IPS DF 4.7 (cell line): ENCODE results near the gene TTF2.

ENCODE experiments used
- DNase-seq: peaks from one replicate; pipeline ENCODE4 v3.0.0-alpha.2; 2013; ENCODE audit warnings: low spot score; ENCODE audit errors: extremely low read depth

Gene TTF2

DNA sequence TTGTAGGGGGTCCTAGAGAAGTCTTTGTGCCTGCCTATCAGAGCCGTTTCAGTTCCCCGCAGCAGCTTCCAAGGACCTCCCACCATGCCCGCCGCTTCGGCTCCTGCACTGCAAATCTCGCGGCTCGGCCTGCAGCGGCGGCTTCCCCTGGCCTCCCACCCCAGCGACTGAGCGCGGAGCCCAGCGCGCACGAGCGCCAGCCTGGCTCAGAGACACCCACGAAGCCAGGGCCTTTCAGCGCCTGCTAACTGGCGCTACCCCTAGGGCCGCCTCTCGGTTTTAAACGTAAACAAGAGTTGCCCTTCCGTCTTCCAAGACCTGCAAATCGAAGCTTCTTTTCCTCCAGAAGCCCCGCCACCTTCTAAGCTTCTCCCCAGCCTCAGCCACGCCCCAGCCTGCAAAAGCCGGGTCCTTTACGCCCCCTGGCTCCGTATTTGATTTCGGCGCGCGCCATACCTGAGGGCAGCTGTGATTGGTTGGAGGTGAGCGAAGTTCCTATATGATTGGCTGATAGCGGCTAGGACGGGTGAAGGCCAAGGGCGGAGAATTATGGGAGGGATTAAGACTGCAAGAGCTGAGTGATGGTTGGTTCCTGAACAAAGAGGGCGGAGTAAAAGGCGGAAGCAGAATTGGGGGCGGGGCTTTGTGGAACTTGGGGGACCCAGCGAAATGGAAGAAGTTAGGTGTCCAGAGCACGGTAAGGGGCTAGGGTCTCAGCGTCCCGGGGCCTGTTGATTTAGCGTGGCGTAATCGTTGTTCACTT lies at the start of gene TTF2:
Gene TTF2, plus strand, starts transcription at position 649 of the 763 bp plus-strand sequence. Its CDS starts 21 bp downstream, at position 670.
- DNase-seq = peak; percentile 98

DNA sequence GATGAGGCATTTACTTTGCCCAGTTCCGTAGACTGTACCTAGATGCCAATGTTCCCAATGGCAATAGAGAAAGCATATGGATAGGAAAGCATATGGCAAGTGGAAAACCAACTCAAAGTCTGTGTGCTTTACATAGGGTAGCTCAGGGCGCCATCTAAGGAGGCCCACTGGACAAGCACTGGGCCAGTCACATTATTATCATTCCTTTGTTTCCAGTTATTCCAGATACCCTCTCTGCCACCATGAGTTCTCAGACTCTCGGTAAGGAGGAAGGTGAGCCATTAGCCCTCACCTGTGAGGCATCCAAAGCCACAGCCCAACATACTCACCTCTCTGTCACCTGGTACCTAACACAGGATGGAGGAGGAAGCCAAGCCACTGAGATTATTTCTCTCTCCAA lies 48.8 kb upstream of the TTF2 start:
- no peak for DNase-seq

DNA sequence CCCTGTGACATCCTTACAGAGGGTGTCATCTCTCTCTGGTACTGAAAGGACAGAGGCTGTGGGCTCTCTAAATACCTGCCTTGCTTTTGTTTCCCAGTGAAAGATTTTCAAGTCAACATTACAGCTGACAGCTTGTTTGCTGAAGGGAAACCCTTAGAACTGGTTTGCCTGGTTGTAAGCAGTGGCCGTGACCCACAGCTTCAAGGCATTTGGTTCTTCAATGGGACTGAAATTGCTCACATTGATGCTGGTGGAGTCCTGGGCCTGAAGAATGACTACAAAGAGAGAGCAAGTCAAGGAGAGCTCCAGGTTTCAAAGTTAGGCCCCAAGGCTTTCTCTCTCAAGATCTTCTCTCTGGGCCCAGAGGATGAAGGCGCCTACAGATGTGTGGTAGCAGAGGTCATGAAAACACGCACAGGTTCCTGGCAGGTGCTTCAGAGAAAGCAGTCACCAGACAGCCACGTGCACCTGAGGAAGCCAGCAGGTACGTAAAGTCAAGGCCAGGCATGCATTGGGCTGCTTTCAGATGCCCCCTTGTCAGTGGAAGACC lies 46.7 kb upstream of the TTF2 start:
- DNase-seq = no peak

- DNase-seq = no peak
Measured at GRCh38 chr1:117014209-117014608, 45.9 kb upstream of the TTF2 start.

- DNase-seq = no peak
Measured at GRCh38 chr1:117015724-117016123, 44.4 kb upstream of the TTF2 start.

DNA sequence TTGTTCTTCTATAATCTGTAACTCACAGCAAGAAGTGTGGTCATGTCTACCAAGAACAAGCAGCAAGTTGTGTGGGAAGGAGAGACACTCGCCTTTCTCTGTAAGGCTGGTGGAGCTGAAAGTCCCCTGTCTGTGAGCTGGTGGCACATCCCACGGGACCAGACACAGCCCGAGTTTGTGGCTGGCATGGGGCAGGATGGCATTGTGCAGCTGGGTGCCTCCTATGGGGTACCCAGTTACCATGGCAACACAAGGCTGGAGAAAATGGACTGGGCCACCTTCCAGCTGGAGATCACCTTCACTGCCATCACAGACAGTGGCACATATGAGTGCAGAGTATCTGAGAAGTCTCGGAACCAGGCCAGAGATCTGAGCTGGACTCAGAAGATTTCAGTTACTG lies 43.1 kb upstream of the TTF2 start:
- DNase-seq = no peak

- no peak for DNase-seq
Measured at GRCh38 chr1:117017648-117018047, 42.5 kb upstream of the TTF2 start.

- no peak for DNase-seq
Measured at GRCh38 chr1:117020526-117021156, 39.5 kb upstream of the TTF2 start.

DNA sequence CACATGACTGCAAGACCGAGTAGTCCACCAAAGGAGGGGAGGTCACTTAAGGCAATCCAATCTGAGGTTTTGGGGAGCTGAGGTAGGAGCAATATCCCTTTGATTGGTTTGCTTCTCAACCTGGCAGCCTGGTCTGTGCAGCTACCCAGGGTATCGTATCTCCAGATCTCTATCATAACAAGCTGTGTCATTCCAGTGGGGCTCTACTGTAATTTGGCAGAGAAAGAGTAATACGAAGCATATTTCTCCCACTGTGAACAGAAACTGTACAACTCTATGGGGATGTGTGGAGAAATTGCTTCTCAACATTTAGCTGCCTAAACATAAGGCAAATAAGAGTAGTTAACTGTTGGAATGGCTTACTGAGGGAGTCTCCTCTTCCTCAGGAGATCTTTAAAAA lies 38.0 kb upstream of the TTF2 start:
- no peak for DNase-seq

DNA sequence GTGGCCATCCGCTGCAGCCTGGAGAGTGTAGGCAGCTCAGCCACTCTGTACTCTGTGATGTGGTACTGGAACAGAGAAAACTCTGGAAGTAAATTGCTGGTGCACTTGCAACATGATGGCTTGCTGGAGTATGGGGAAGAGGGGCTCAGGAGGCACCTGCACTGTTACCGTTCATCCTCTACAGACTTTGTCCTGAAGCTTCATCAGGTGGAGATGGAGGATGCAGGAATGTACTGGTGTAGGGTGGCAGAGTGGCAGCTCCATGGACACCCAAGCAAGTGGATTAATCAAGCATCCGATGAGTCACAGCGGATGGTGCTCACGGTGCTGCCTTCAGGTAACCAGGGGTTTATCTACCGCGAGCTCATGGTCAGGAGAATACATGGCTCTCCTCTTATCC lies 34.6 kb upstream of the TTF2 start:
- DNase-seq = no peak

DNA sequence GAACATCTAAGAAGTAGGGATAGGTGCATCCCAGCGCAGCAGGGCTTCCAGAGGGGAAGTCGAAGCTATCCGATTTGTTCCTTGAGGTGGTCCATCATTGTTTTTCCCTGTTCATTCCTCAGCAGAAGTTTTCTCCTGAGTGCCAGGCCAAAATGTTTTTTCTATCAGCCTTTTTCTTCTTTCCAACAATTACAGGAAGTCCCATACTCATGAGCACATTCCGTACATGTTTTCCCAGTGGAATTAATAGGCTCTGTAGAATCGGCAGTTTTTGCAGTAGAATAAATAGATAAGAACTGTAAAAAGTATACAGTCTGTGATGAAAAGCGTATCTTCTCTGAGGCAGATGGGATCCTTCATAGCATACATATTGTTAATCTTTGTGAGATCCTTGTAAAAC lies 33.8 kb upstream of the TTF2 start:
- no peak for DNase-seq

GRCh38 chr1:117029685-117030084 lies 30.4 kb upstream of the TTF2 start:
- DNase-seq = no peak

- DNase-seq = no peak
Measured at GRCh38 chr1:117030271-117030877, 29.8 kb upstream of the TTF2 start.

DNA sequence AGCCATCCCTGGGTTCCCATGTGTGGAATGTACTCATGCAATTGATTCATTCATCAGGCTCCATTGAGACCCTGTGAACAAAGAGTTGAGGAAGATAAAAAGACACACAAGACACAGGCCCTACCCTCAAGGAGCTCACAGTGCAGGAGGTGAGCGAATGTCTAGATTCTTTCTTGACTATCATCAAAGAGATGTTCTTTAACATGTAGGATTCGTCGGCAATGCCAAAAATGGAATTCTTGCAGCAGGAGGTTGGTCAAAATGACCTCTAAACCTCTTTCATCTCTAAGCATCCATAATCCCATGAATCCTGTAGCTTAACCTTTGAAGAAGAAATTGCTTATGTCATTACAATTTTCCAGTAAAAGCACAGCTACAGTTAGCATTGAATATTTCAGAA lies 27.9 kb upstream of the TTF2 start:
- no peak for DNase-seq

DNA sequence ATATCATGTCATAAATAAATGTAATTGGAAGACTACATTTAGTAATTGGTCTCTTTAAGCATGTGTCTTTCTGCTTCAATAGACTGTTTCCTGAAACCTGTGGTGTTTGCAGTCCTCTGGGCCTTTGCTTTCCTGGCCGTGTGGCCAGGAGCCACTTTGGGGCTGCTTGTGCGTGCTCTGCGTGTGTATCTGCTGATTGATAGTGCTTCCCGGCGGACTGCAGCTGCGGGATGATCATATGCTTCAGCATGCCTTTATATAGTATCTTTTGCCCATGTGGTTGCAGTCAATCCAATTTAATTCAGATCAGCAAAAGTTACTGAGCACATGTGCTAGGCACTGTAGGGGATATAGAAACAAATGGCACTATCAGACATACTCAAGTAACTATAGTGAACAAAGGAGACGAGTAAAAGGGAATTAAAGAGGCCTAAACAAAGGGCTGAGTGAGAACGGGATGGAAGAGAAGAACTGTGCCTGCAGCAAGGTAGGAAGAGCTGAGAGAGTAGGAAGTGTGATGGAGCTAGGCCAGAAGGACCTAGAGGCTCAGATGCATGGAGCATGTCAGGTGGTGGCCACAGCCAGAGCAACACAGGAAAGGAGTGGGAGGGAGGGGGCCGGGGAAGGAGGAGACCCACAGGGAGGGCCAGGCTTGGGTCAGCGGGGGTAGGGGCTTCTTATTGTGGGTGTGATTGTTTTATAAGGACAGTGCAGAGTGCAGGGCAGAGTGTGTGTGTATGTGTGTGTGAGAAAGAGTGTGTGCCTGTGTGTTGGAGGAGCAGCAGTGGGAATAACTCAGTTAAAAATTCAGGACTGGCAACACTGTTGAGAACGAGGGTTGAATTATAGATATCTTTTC lies 27.2 kb upstream of the TTF2 start:
- DNase-seq = no peak

DNA sequence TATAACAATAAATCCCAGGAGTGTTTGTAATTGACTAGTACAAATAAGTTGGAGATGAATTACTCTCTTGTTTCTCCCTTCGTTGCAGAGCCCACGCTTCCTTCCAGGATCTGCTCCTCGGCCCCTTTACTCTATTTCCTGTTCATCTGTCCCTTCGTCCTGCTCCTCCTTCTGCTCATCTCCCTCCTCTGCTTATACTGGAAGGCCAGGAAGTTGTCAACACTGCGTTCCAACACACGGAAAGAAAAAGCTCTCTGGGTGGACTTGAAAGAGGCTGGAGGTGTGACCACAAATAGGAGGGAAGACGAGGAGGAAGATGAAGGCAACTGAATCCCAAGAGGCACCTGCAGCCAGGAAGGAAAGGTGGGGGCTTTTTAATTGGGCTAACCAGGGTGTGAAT lies 26.4 kb upstream of the TTF2 start:
- no peak for DNase-seq

- no peak for DNase-seq
Measured at GRCh38 chr1:117034791-117035290, 25.3 kb upstream of the TTF2 start.

- DNase-seq = no peak
Measured at GRCh38 chr1:117036018-117036461, 24.1 kb upstream of the TTF2 start.

- no peak for DNase-seq
Measured at GRCh38 chr1:117037802-117038201, 22.3 kb upstream of the TTF2 start.

DNA sequence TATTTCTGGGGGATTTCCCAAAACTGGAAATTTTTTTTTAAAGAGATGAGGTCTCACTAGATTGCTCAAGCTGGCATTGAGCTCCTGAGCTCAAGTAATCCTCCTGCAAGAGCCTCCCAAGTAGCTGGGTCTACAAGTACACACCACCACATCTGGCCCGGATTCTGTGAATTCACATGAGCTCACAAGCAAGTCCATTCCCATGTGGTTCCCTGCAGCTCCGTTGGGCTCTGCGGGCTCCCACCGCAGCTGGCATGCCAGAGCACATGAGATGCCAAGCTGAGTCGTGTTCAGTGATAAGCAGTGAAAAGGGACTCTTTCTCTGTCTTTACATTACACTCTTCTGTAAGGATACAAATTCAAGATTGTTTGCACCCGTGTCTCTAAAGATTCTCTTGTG lies 21.9 kb upstream of the TTF2 start:
- no peak for DNase-seq

- DNase-seq = no peak
Measured at GRCh38 chr1:117044217-117044616, 15.9 kb upstream of the TTF2 start.
